SK-N-MC (cell line): ENCODE measurements around the gene ADSL.
"Not testable (repeated sequence)": the region's sequence is repeated elsewhere in the genome, so short reads cannot be mapped to it uniquely, and the experiment has no call there.

Experiments used
- DNase-seq: peaks from one replicate; pipeline ENCODE4 v3.0.0-alpha.2; 2011; ENCODE audit warnings: low read depth, low spot score
- H3K27ac ChIP-seq: fragments of 200-600 bp; sonication (generic); 2 replicates; pipeline ENCODE4 v1.5.1; 2016; ENCODE audit warnings: mixed run types
- H3K36me3 ChIP-seq: fragments of 200-600 bp; sonication (generic); 2 replicates; pipeline ENCODE4 v1.6.1; 2017; ENCODE audit warnings: antibody characterized with exemption, low read length, mixed read lengths; ENCODE audit not compliant: insufficient read depth
- H3K4me3 ChIP-seq: fragments of 200-600 bp; sonication (generic); 2 replicates; pipeline ENCODE4 v1.5.1; 2016
- H3K9ac ChIP-seq: fragments of 200-600 bp; sonication (generic); 2 replicates; pipeline ENCODE4 v1.8.0; 2017; ENCODE audit warnings: mixed run types, mixed read lengths; ENCODE audit not compliant: insufficient read length
- H3K9me3 ChIP-seq: fragments of 200-600 bp; sonication (generic); 2 replicates; pipeline ENCODE4 v1.6.1; 2017; ENCODE audit warnings: low read depth, mild to moderate bottlenecking, antibody characterized with exemption, low read length, moderate library complexity, mixed read lengths
- EZH2 ChIP-seq: fragments of 200-600 bp; sonication (generic); IDR thresholded peaks from one replicate; pipeline ENCODE4 v1.6.1; 2017; ENCODE audit warnings: antibody characterized with exemption
- FOXP2 ChIP-seq: optimal IDR thresholded peaks from 2 replicates; pipeline ENCODE3; 2011; ENCODE audit warnings: mild to moderate bottlenecking, moderate library complexity; ENCODE audit not compliant: insufficient read depth; ENCODE audit errors: extremely low read length, control extremely low read depth
- POLR2AphosphoS5 ChIP-seq: IDR thresholded peaks from 2 replicates; pipeline ENCODE4 v1.6.1; 2012; ENCODE audit warnings: mild to moderate bottlenecking, low read depth, low read length, borderline replicate concordance

ADSL gene

GRCh38 chr22:40310768-40311120, 35.6 kb upstream of the ADSL start:
- Histone ChIP-seq H3K9me3 (no peaks in the 10 kb centered on the region), H3K27ac (no peak overlapping the region), H3K36me3 (peaks cover 83% of the 10 kb centered on the region), H3K4me3 (no peak overlapping the region), H3K9ac (no peak overlapping the region)
- TF ChIP-seq EZH2 (no peak), FOXP2 (no peak), POLR2AphosphoS5 (no peak)
- DNase-seq = no peak

GRCh38 chr22:40311646-40312045, 34.7 kb upstream of the ADSL start:
- not testable (repeated sequence) for DNase-seq, H3K27ac ChIP-seq
- H3K36me3 ChIP-seq = peaks cover 92% of the 10 kb centered on the region

GRCh38 chr22:40312050-40312449, 34.2 kb upstream of the ADSL start:
- TF ChIP-seq FOXP2 = no peak
- no peak for TF ChIP-seq EZH2
- TF ChIP-seq POLR2AphosphoS5 = no peak
- Histone ChIP-seq H3K36me3 (peaks cover 96% of the 10 kb centered on the region), H3K4me3 (no peak overlapping the region), H3K9me3 (no peaks in the 10 kb centered on the region), H3K27ac (no peak overlapping the region), H3K9ac (no peak overlapping the region)
- no peak for DNase-seq

More at GRCh38 chr22:40311646-40312045, 34.7 kb upstream of the ADSL start:
- H3K9ac ChIP-seq, H3K4me3 ChIP-seq, H3K9me3 ChIP-seq: not testable (repeated sequence)

- TF ChIP-seq POLR2AphosphoS5 (no peak), FOXP2 (no peak), EZH2 (no peak)
- no peak overlapping the region for H3K4me3 ChIP-seq
- H3K9me3 ChIP-seq = no peaks in the 10 kb centered on the region
- H3K36me3 ChIP-seq = peaks cover 96% of the 10 kb centered on the region
- H3K27ac ChIP-seq = no peak overlapping the region
- DNase-seq = no peak
- no peak overlapping the region for H3K9ac ChIP-seq
These were observed 33.3 kb upstream of the ADSL start for GRCh38 chr22:40313007-40313406.

- H3K9ac ChIP-seq = no peak overlapping the region
- H3K36me3 ChIP-seq = peaks cover 86% of the 10 kb centered on the region
- H3K27ac ChIP-seq = no peak overlapping the region
- DNase-seq = no peak
- H3K4me3 ChIP-seq = no peak overlapping the region
- no peak for TF ChIP-seq FOXP2
- TF ChIP-seq POLR2AphosphoS5 = no peak
- no peak for TF ChIP-seq EZH2
- no peaks in the 10 kb centered on the region for H3K9me3 ChIP-seq
These were observed 32.3 kb upstream of the ADSL start for GRCh38 chr22:40314041-40314440.

GRCh38 chr22:40320687-40321086, 25.6 kb upstream of the ADSL start:
- H3K4me3 ChIP-seq = no peak overlapping the region
- H3K27ac ChIP-seq = no peak overlapping the region
- peaks cover 51% of the 10 kb centered on the region for H3K36me3 ChIP-seq
- H3K9me3 ChIP-seq = no peaks in the 10 kb centered on the region
- H3K9ac ChIP-seq = no peak overlapping the region
- DNase-seq = no peak
- TF ChIP-seq POLR2AphosphoS5 = no peak
- no peak for TF ChIP-seq EZH2
- no peak for TF ChIP-seq FOXP2

GRCh38 chr22:40322021-40322420, 24.3 kb upstream of the ADSL start:
- no peak for DNase-seq
- H3K36me3 ChIP-seq = peaks cover 42% of the 10 kb centered on the region
- no peaks in the 10 kb centered on the region for H3K9me3 ChIP-seq
- H3K9ac ChIP-seq = no peak overlapping the region
- no peak overlapping the region for H3K27ac ChIP-seq
- no peak overlapping the region for H3K4me3 ChIP-seq
- no peak for TF ChIP-seq EZH2
- no peak for TF ChIP-seq FOXP2
- TF ChIP-seq POLR2AphosphoS5 = no peak

- Histone ChIP-seq H3K27ac (no peak overlapping the region), H3K9me3 (no peaks in the 10 kb centered on the region), H3K4me3 (no peak overlapping the region), H3K36me3 (peaks cover 33% of the 10 kb centered on the region), H3K9ac (no peak overlapping the region)
- TF ChIP-seq EZH2 (no peak), FOXP2 (no peak), POLR2AphosphoS5 (no peak)
- DNase-seq = no peak
These were observed 23.4 kb upstream of the ADSL start for GRCh38 chr22:40322818-40323447.

GRCh38 chr22:40323681-40324171, 22.6 kb upstream of the ADSL start:
- no peak overlapping the region for H3K9ac ChIP-seq
- DNase-seq = no peak
- peaks cover 31% of the 10 kb centered on the region for H3K36me3 ChIP-seq
- TF ChIP-seq POLR2AphosphoS5 (no peak), EZH2 (no peak), FOXP2 (no peak)
- no peak overlapping the region for H3K4me3 ChIP-seq
- no peak overlapping the region for H3K27ac ChIP-seq
- H3K9me3 ChIP-seq = no peaks in the 10 kb centered on the region
